Activated CD4-positive, alpha-beta T cell treated with anti-CD3 and anti-CD28 coated beads, Interleukin-2, amount 50 U/mL, for 4 hours (primary cell): ENCODE data around the gene DERL3.
"Not testable (repeated sequence)": the region's sequence is repeated elsewhere in the genome, so short reads cannot be mapped to it uniquely, and the experiment has no call there.

Experiments
- DNase-seq, 2 experiments: peaks; one replicate each; pipeline ENCODE4 v3.0.0-alpha.2; 2020

Gene DERL3

DNA sequence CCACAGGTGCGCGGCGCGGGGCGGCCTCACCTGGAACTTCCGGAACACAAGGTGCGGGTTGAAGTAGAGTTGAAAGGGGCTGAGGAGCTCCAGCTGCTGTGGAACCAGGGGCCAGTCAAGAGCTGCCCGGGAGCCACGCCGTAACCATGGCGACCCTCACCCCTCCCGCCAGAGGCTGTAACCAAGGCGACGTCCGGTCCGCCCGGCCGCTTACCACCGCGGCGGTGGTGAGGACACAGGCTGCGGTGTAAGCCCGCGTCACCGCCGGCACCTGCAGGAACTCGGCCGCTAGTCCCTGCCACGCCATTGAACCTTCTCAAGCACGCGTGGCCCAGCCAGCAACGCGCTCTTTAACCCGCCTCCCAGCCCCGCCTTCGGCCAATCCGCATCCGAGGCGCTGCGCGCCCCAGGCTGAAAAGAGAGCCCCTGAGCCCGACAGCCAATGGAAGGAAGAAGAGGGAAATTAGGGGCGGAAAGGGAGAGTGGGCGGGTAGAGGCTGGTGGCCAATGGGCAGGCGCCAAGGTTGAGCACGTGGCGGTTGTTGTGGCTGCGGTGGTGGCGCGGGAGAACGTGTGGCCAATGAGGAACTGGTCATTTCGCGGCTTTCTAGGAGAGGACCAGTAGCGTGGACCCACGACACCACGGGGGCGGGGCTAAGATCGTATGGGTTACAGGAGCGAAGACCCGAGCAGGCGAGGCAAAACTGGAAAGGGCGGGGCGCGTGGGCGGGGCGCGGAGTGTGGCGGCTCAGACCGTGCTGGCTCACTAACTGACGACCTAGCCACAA lies at the start of gene DERL3:
Gene DERL3, minus strand, starts transcription at position 326 of the 788 bp plus-strand sequence. Its CDS starts 19 bp downstream, at position 307.
- DNase-seq = peak; percentile 93 to 94

DNA sequence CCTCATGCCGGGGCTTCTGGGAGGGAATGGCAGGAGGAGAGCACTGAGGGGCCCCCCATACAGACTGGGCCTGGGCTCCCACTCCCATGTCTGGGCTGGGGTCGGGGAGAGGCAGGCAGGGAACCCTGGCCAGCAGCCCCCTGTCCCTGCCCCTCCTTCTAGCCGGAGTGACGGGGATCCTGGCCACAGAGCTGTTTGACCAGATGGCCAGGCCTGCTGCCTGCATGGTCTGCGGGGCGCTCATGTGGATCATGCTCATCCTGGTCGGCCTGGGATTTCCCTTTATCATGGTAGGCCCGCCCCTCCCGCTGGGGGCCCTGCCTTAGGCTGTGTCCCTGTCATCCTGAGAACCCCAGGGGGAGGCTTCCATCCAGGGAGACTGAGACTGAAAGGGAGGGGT lies 45.3 kb upstream of the DERL3 start:
- no peak for DNase-seq

- DNase-seq = no peak
Observed at GRCh38 chr22:23883658-23884057, 44.9 kb upstream of the DERL3 start.

DNA sequence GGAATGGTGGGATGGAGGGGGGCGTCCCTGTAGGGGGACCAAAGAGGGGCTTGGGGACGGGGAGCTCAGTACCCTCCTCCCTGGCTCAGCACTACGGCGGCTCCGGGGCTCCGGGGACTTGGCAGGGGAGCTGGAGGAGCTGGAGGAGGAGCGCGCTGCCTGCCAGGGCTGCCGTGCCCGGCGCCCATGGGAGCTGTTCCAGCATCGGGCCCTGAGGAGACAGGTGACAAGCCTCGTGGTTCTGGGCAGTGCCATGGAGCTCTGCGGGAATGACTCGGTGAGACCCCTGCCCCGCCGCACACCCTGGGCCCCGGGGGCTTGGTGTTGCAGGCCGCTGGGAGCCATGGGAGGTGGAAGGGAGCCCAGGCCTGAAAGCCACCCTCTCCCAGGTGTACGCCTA lies 43.6 kb upstream of the DERL3 start:
- DNase-seq = no peak

GRCh38 chr22:23878219-23878618 lies 39.4 kb upstream of the DERL3 start:
- no peak for DNase-seq

DNA sequence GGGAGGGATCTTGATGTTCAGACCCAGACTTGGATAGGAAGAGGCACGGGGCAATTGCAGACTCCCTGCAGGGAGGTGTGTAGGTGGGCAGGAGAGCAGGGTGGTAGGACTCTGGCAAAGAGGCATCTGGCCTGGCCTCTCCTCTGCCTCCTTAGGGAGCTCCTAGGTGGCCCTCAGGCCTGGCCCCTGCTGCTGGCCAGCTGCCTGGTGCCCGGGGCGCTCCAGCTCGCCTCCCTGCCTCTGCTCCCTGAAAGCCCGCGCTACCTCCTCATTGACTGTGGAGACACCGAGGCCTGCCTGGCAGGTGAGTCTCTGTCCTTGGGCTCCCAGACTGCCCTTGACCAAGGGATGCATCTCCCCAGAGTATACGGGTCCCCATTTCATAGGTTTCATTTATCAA lies 38.8 kb upstream of the DERL3 start:
- DNase-seq = no peak

- DNase-seq = no peak
Observed at GRCh38 chr22:23875801-23876200, 37.0 kb upstream of the DERL3 start.

- DNase-seq = no peak
Observed at GRCh38 chr22:23874871-23875270, 36.1 kb upstream of the DERL3 start.

DNA sequence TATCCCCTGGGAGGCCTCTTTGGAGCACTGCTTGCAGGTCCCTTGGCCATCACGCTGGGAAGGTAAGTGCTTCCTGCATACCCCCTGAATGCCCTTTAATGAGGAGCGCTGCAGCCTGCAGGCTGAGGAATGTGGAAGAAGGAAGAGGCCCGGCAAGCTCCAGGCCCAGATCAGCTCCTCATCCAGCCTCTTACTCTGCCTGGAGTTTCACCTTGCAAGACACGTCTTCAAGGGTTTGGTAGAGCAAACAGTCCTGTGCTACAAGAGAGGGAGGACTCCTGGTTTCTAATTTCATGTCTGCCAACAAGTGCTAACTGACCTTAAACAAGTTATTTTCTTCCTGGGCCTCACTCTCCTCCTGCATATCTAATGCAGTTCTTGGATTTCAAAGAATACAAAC lies 29.8 kb upstream of the DERL3 start:
- no peak for DNase-seq

DNA sequence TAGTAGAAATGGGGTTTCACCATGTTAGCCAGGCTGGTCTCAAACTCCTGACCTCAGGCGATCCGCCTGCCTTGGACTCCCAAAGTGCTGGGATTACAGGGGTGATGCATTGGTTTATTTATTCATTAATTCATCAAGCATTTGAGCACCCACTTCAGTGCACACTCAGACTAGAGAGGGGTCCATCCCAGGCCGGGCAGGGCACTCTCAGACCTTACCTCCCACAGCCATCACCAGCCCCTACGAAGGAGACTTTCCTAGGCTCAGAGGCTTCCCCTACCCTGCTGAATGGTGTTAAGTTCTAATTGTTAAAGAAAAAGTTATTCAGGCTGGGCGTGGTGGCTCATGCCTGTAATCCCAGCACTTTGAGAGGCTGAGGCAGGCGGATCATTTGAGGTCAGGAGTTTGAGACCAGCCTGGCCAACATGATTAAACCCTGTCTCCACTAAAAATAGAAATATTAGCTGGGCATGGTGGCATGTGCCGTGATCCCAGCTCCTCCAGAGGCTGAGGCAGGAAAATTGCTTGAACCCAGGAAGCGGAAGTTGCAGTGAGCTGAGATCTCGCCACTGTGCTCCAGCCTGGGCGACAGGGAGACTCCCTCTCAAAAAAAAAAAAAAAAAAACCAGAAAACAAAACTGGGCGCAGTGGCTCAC lies 25.8 kb upstream of the DERL3 start:
- not testable (repeated sequence) for DNase-seq

GRCh38 chr22:23862103-23862502 lies 23.3 kb upstream of the DERL3 start:
- DNase-seq = peak in 1 of 2 experiments; percentile 26

- DNase-seq = not testable (repeated sequence)
Observed at GRCh38 chr22:23860187-23860586, 21.4 kb upstream of the DERL3 start.

DNA sequence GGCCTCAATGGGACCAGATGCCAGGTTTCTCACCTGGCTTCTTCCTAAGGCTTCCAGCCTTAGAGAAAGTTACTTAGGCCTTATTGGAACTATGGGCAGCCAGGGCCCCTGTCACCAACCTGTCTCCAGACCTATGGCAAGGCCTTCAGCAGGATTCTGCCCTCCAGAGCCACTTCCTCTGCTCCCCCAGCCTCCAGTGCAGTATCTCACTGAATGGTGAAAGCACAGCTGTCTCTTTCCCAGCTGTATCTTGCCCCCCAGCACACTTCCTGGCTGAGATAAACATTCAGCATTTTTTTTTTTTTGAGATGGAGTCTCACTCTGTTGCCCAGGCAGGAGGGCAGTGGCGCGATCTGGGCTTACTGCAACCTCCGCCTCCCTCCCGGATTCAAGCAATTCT lies 20.4 kb upstream of the DERL3 start:
- no peak for DNase-seq

DNA sequence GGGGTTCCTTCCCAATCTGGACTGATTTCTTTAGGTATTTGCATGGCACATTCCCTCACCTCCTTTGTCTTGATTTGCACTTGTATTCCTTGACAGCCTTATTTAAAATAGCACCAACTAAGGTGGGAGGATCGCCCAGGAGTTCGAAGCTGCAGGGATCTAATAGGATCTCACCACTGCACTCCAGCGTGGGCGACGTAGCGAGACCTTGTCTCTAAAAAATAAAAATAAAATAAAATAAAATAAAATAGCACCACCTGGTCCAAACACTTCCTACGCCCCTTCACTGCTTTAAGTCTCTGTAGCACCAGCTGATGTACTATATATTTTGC lies 19.6 kb upstream of the DERL3 start:
- DNase-seq = no peak

DNA sequence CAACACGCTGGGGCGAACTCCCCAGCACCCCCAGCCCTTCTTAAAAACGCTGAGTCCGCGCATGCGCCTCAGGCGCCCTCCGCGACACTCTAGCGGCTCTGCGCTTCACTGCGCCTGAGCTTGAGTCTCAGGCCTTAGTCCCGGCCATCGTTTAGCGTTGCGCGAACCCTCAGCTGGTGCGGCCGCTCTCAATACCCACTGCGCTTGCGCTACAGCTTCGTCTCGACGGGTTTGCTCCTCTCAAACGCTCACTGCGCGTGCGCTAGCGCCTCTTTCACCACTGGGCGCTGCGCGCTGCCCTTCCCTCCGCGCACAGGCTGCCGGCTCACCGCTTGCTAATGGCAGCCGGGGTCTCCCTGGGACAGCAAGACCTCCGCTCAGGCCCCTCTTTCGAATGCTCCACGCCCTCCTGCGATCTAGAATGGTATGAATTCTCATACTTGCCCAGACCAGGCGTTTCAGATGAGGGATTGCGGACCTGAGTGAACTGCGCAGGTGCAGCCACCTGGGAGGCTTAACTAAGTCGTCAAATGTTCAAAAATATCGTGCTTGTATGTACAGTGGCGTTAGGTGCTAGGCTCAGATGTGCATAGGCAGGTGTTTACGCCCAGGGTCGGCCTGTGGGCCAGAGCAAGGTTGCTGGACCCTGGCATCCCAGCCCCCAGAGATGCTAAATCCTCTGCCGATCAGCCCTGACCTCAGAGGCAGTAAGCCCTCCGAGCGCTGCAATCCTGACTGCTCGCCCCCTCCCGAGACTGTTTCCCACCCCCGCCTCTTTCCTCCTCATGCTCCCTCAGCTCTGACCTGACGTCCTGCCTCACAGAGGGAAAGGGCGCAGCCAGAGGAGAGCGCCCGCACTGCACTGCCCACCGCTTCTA lies 19.0 kb upstream of the DERL3 start, which contains the start of gene SLC2A11:
Gene SLC2A11, plus strand, starts transcription at position 270 of the 878 bp plus-strand sequence. Its CDS starts 125 bp downstream, at position 395.
- DNase-seq = peak; percentile 86 to 91

DNA sequence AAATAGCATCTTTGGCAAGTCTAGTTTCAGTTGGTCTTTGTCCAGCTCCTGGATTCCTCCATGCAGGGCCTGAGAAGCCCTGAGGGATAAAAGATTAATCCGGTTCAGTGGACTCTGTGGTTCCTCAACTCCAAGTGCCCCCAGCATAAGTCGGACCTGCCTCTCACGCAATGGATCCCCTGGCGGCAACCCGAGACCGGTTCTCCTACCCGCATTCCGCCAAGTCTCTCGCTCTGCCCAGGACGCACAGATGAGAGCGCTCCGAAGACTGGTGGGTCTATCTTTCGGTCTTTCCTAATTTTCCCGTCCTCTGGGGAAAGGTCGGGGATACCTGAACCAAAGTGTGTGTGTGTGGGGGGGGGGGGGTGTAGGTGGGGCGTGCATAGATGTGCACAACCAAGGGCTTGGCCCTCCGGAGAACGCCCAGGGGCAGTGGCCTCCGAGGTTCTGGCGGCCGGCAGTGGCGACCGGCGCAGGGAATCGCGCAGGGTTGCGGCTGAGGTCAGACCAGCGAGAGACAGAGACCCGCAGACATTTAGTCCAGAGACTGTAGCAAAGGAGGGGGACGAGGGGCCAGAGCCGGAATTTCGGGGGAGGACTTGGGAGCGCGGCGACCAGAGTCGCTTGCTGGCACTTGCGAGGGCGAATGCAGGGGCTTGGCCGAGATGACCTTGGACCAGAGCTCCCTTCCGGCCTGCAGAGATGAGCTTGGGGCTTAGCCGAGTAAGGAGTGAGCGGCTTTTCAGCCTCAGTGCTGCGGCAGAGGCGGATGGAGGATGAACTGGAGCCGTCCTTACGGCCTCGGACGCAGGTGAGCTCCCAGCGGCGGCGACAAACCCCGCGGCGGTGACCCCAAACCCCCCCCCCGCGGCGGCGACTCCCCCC lies 18.2 kb upstream of the DERL3 start:
- DNase-seq = no peak

DNA sequence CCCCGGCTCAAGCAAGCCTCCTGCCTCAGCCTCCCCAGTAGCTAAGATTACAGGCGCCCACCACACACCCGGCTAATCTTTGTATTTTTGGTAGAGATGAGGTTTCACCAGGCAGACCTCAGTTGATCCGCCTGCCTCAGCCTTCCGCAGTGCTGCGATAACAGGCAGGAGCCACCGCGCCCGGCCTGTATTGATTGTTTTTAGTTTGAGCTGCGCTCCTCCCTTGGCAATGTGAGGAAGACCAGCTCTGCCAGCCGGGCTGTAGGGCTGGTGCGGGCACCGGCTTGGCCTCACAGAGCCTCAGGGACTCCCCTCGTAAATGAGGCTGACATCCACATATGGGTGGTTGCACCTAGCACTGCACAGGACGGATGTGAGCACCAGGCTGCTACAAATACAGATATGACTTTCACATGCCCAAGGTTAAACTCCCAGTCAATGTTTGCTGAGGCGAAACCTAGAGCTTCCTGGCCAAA lies 11.4 kb upstream of the DERL3 start:
- no peak for DNase-seq

DNA sequence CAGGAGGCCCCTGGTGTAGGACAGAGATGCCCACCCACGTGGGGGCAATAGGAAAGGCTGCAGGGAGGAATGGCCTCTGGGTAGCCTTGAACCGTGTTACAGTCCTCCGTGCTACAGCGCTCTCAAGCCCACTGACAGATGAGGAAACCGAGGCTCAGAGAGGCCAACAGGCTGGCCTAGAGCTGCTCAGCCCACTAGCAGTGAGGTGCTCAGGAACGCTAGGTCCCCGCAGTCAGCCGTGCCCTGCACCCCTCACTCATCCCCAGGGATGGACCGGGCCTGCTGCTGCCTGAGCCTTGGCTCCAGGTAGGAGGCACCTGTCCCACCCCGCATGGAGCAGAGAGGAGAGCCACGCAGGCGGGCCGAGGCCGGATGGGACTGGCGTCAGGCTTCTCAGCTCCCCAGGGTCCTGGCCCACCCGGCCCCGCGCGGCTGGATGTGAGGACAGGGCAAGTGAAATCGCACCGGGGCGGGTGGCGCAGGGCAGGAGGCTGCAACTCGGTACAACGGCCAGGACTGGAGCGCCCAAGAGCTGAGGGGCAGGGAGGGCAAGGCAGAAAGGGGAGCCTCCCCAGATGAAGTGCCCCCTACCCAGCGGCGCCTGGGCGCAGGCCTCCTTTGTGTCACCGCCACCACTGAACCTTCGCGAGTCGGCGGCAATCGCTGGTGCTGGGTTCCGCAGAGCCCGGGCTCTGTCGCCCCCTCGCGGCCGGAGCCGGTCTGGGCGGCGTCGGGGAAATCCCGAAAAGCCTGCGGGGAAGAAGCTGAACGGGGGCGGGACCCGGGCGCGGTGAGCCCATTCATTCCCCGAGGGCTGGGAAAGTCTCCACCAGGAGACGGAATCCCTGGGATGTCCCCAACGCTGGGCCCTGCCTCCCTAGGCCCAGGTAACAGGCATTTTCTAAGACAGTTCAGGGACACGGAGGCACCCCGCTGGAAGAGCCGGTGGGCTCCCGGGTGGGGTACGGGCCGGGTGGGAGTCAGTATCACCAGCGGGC lies 10.5 kb upstream of the DERL3 start:
- DNase-seq = peak; percentile 78 to 83

DNA sequence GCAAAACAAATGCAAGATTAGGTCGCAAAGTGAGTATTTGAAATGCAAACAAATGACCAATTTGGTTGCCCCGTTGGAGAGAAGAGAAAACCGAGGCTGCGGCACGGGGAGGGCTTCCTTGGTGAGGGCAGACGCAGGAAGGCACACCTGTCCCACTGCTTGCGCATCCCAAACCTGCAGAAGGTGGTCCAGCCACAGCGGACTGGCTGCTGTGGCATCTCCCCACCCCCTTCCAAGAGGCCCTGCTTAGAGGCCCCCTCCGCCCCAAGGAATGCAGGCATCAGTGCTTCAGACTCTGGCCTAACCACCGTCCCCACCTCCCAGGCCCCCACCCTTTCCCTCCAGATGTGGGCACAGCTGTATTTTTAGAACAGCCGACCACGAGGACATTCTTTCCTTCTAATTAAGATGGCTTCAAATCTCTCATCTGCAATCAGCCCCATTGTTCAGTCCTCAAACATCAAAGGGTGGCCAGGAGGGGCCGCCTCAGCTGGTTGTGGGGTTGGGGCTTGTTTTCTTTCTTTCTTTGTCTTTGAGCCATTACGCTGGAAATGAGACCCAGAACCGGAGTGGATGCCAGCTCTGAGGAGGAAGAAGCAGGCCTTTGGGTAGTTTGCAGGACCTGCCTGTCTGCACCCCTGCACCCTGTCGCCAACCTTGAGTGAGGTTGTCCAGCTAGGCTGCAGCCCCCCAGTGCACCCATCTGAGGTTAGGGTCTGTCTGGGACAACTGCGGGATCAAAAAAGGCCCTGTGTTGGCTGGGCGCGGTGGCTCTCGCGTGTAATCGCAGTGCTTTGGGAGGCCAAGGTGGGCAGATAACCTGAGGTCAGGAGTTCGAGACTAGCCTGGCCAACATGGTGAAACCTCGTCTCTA lies 9.4 kb upstream of the DERL3 start:
- no peak for DNase-seq
